Measurements from ENCODE around the gene SLC25A21.

DNA sequence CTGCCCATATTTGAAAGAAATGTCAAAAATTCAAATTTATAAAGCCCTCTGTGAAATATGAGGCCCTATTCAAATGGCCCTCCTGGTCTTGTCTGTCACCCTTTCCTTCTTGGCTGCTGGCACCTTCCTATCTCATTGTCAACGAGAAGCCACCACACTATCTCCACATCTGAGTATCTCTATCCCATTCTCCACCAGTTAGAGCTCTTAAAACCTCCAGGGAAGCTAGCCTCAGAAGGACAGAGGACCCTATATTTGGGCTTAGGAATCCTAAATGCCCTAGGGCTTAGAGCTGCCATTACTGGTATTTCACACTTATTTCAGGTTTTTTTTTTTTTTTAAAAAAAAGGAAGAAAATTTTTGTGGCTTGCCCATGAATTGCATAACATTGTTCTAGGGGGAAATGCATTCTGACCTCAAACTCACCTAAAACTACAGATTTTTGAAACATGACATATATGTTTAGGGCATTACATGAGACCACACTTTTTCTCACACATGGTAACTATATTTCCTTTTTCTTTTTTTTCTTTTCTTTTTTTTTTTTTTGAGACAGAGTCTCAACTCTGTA lies 25.0 kb downstream of the SLC25A21 start:
- TF ChIP-seq, protein P1, sequence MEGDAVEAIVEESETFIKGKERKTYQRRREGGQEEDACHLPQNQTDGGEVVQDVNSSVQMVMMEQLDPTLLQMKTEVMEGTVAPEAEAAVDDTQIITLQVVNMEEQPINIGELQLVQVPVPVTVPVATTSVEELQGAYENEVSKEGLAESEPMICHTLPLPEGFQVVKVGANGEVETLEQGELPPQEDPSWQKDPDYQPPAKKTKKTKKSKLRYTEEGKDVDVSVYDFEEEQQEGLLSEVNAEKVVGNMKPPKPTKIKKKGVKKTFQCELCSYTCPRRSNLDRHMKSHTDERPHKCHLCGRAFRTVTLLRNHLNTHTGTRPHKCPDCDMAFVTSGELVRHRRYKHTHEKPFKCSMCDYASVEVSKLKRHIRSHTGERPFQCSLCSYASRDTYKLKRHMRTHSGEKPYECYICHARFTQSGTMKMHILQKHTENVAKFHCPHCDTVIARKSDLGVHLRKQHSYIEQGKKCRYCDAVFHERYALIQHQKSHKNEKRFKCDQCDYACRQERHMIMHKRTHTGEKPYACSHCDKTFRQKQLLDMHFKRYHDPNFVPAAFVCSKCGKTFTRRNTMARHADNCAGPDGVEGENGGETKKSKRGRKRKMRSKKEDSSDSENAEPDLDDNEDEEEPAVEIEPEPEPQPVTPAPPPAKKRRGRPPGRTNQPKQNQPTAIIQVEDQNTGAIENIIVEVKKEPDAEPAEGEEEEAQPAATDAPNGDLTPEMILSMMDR (conservative IDR thresholded peaks at IDR 0.05 in 1 of 2, IDR thresholded peaks at IDR 0.05 in 1 of 2; ENCODE audit: low read depth in 1 of 2, low read length in 2 of 2) = no peak
- no peak for TF ChIP-seq EZH2 (IDR thresholded peaks at IDR 0.05; ENCODE audit: low read length, missing control alignments)
